ENCODE data around the gene MAPKAP1.
A peak's percentile ranks its signal among the peaks of the same experiment; 100 is the strongest.

MAPKAP1 gene

GRCh38 chr9:125706651-125707471, at the start of gene MAPKAP1:
Gene MAPKAP1 (minus strand): TSS chr9:125707208. CDS start chr9:125672574, 34,634 bp downstream.
- FAIRE-seq: peak; percentile 91
- peak; percentile 87 for DNase-seq (ENCODE audit: extremely low spot score, insufficient read length, low read depth)

GRCh38 chr9:125756518-125756917, 49.5 kb upstream of the MAPKAP1 start:
- FAIRE-seq (peak; percentile 29), DNase-seq (ENCODE audit: extremely low spot score, insufficient read length, low read depth) (no peak)

- no peak for FAIRE-seq
- no peak for DNase-seq (ENCODE audit: extremely low spot score, insufficient read length, low read depth)
These were observed 48.3 kb upstream of the MAPKAP1 start for GRCh38 chr9:125755340-125755739.

GRCh38 chr9:125754096-125754495, 47.1 kb upstream of the MAPKAP1 start:
- FAIRE-seq: peak; percentile 26
- no peak for DNase-seq (ENCODE audit: extremely low spot score, insufficient read length, low read depth)

- DNase-seq (ENCODE audit: extremely low spot score, insufficient read length, low read depth) (no peak), FAIRE-seq (no peak)
These were observed 45.1 kb upstream of the MAPKAP1 start for GRCh38 chr9:125752070-125752628.

- no peak for DNase-seq (ENCODE audit: extremely low spot score, insufficient read length, low read depth)
- FAIRE-seq: peak; percentile 24
These were observed 43.6 kb upstream of the MAPKAP1 start for GRCh38 chr9:125750627-125751011.

GRCh38 chr9:125749951-125750626, 43.1 kb upstream of the MAPKAP1 start:
- FAIRE-seq (no peak), DNase-seq (ENCODE audit: extremely low spot score, insufficient read length, low read depth) (no peak)

GRCh38 chr9:125749287-125749935, 42.4 kb upstream of the MAPKAP1 start:
- FAIRE-seq: no peak

GRCh38 chr9:125748446-125749099, 41.6 kb upstream of the MAPKAP1 start:
- no peak for DNase-seq (ENCODE audit: extremely low spot score, insufficient read length, low read depth)

More at GRCh38 chr9:125749287-125749935, 42.4 kb upstream of the MAPKAP1 start:
- DNase-seq (ENCODE audit: extremely low spot score, insufficient read length, low read depth): no peak

GRCh38 chr9:125747765-125748445, 40.9 kb upstream of the MAPKAP1 start:
- DNase-seq (ENCODE audit: extremely low spot score, insufficient read length, low read depth): no peak
- FAIRE-seq: no peak

More at GRCh38 chr9:125748446-125749099, 41.6 kb upstream of the MAPKAP1 start:
- FAIRE-seq: peak; percentile 57

GRCh38 chr9:125747053-125747764, 40.2 kb upstream of the MAPKAP1 start, which contains the start of gene PBX3:
Gene PBX3 (plus strand): TSS chr9:125747373.
- no peak for DNase-seq (ENCODE audit: extremely low spot score, insufficient read length, low read depth)

GRCh38 chr9:125746774-125747052, 39.7 kb upstream of the MAPKAP1 start:
- FAIRE-seq (no peak), DNase-seq (ENCODE audit: extremely low spot score, insufficient read length, low read depth) (no peak)

More at GRCh38 chr9:125747053-125747764, 40.2 kb upstream of the MAPKAP1 start, which contains the start of gene PBX3:
- FAIRE-seq: no peak

GRCh38 chr9:125746017-125746773, 39.2 kb upstream of the MAPKAP1 start:
- peak; percentile 88 for FAIRE-seq
- peak; percentile 84 for DNase-seq (ENCODE audit: extremely low spot score, insufficient read length, low read depth)

GRCh38 chr9:125745682-125746016, 38.6 kb upstream of the MAPKAP1 start:
- FAIRE-seq (no peak), DNase-seq (ENCODE audit: extremely low spot score, insufficient read length, low read depth) (no peak)

GRCh38 chr9:125745018-125745417, 38.0 kb upstream of the MAPKAP1 start:
- DNase-seq (ENCODE audit: extremely low spot score, insufficient read length, low read depth) (no peak), FAIRE-seq (no peak)

- no peak for DNase-seq (ENCODE audit: extremely low spot score, insufficient read length, low read depth)
- no peak for FAIRE-seq
These were observed 37.6 kb upstream of the MAPKAP1 start for GRCh38 chr9:125744616-125745015.

GRCh38 chr9:125743682-125744428, 36.8 kb upstream of the MAPKAP1 start:
- DNase-seq (ENCODE audit: extremely low spot score, insufficient read length, low read depth) (no peak), FAIRE-seq (peak; percentile 59)

- no peak for FAIRE-seq
- no peak for DNase-seq (ENCODE audit: extremely low spot score, insufficient read length, low read depth)
These were observed 35.6 kb upstream of the MAPKAP1 start for GRCh38 chr9:125742657-125743056.
